Activated naive CD4-positive, alpha-beta T cell treated with anti-CD3 and anti-CD28 coated beads, Interleukin-2, amount 50 U/mL, for 24 hours (primary cell): ENCODE measurements around the gene ATXN1L.
"Not testable (repeated sequence)": the region's sequence is repeated elsewhere in the genome, so short reads cannot be mapped to it uniquely, and the experiment has no call there.

Experiments
- H3K27ac Mint-ChIP-seq: one replicate; pipeline ENCODE4 v1.8.0; 2021; ENCODE audit warnings: mild to moderate bottlenecking, mixed read lengths
- H3K27me3 Mint-ChIP-seq: one replicate; pipeline ENCODE4 v1.8.0; 2021; ENCODE audit warnings: mixed read lengths
- H3K36me3 Mint-ChIP-seq: one replicate; pipeline ENCODE4 v1.8.0; 2021; ENCODE audit warnings: mixed read lengths
- H3K4me1 Mint-ChIP-seq: one replicate; pipeline ENCODE4 v1.8.0; 2021; ENCODE audit warnings: mixed read lengths
- H3K4me3 Mint-ChIP-seq: one replicate; pipeline ENCODE4 v1.8.0; 2021; ENCODE audit warnings: mild to moderate bottlenecking, mixed read lengths
- H3K9me3 Mint-ChIP-seq: one replicate; pipeline ENCODE4 v1.8.0; 2021; ENCODE audit warnings: mixed read lengths

ATXN1L gene

DNA sequence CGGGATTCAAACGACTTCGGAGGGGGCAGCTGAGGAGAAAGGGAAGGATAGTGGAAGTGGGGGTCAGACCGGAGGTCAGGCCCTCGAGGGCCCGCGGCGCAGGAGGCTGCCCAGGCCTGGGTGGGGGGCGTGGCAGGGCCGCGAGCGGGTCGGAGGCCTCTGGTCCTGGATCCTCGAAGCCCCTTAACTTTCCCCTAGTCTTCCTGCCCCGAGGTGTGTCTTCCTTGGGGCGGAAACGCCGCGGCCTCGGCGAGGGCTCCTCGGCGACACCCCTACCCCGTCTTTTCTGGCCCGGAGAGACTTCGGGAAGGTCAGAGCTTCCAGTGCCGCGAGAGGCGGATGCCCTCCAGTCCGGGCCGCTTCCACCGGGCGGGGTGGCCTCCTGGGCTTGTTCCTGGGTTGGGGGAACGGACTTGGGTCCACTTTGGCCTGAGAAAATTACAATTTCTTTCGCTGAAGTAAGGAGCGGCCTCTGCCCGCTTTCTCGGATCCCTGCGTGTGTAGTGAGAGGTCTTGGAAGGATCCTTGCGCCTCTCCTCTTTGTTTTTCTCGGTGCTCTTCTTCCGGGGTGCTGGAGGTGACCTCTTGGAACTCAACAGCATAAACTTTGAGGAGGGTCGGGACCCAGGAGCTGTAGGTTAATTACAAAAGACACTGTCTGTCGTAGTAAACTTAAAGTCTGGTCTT, 50.0 kb downstream of the ATXN1L start:
- Mint-ChIP-seq H3K36me3 (peaks cover 2% of the 10 kb centered on the region), H3K4me1 (peaks cover 38% of the 10 kb centered on the region), H3K27ac (peak overlapping the region; percentile 99), H3K9me3 (no peaks in the 10 kb centered on the region), H3K27me3 (no peaks in the 10 kb centered on the region), H3K4me3 (peak overlapping the region; percentile 97)

DNA sequence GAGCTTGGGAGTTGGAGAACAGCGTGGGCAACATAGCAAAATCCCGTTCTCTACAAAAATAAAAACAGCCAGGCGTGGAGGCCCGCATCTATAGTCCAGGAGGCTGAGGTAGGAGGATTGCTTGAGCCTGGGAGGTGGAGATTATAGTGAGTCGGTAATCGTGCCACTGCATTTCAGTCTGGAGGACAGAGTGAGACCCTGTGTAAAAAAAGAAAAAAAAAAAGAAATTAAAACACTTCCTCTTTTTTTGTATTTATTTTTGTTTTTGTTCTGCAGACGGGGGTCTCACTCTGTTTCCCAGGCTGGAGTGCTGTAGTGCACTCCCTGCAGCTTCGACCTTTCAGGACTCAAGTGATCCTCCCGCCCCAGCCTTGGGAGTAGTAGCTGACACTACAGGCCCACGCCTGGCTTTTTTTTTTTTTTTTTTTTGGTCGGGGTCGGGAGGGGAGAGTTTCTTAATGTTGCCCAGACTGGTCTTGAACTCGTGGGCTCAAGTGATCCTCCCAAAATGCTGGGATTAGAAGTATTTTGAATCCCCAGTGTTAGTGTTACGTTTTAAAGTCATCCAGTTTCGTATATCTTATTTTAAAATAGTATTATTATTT, 51.1 kb downstream of the ATXN1L start:
- no peaks in the 10 kb centered on the region for H3K9me3 Mint-ChIP-seq
- H3K4me3 Mint-ChIP-seq: peak overlapping the region; percentile 97
- H3K4me1 Mint-ChIP-seq: peaks cover 46% of the 10 kb centered on the region
- peaks cover 2% of the 10 kb centered on the region for H3K36me3 Mint-ChIP-seq
- H3K27ac Mint-ChIP-seq: peak overlapping the region; percentile 43
- no peaks in the 10 kb centered on the region for H3K27me3 Mint-ChIP-seq

DNA sequence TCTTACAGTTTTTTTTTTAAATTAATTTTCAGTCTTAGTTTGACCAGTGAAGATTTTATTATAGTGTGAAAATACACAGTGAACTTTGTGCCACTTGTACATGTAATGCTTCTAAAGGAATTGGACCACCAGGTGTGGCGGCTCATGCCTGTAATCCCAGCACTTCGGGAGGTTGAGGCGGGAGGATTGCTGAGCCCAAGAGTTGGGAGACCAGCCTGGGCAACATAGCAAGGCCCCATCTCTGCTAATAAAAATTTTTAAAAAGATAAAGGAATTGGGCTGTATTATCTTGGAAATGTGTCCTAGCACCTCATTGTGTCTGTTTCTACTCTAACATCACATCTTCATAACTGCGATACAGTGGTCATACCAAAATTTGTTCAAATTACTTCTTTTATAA, 53.4 kb downstream of the ATXN1L start:
- Mint-ChIP-seq H3K27me3 (no peaks in the 10 kb centered on the region), H3K4me3 (peak overlapping the region; percentile 58), H3K4me1 (peaks cover 63% of the 10 kb centered on the region), H3K9me3 (no peaks in the 10 kb centered on the region), H3K27ac (peak overlapping the region; percentile 70), H3K36me3 (peaks cover 2% of the 10 kb centered on the region)

- Mint-ChIP-seq H3K9me3 (no peaks in the 10 kb centered on the region), H3K36me3 (peaks cover 2% of the 10 kb centered on the region), H3K27me3 (no peaks in the 10 kb centered on the region), H3K4me1 (peaks cover 83% of the 10 kb centered on the region), H3K4me3 (peak overlapping the region; percentile 61), H3K27ac (no peak overlapping the region)
Observed at GRCh38 chr16:71902656-71903365, 57.0 kb downstream of the ATXN1L start.

DNA sequence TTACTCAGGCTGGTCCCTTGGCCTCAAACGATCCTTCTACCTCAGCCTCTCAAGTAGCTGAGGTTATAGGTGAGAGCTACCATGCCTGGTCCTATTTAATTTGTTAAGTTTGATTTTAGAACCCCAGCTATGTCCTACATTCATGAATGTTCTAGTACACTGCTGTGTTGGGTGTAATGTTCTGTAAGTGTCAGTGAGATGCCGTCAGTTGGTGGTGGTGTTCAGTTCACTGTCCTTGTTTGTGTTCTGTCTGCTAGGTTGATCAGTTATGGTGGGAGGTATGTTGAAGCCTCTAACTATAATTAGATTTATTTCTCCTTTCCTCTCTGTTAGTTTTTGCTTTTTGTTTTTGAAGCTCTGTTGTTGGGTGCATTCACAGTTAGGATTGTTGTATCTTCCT, 57.8 kb downstream of the ATXN1L start:
- Mint-ChIP-seq H3K36me3 (peaks cover 2% of the 10 kb centered on the region), H3K27me3 (no peaks in the 10 kb centered on the region), H3K27ac (no peak overlapping the region), H3K4me1 (peaks cover 91% of the 10 kb centered on the region), H3K4me3 (no peak overlapping the region), H3K9me3 (no peaks in the 10 kb centered on the region)

- Mint-ChIP-seq H3K27ac (no peak overlapping the region), H3K4me3 (peak overlapping the region; percentile 63), H3K27me3 (no peaks in the 10 kb centered on the region), H3K36me3 (peaks cover 2% of the 10 kb centered on the region), H3K4me1 (peaks cover 93% of the 10 kb centered on the region), H3K9me3 (no peaks in the 10 kb centered on the region)
Observed at GRCh38 chr16:71904239-71904638, 58.5 kb downstream of the ATXN1L start.

GRCh38 chr16:71905765-71906164, 60.0 kb downstream of the ATXN1L start:
- peak overlapping the region; percentile 76 for H3K27ac Mint-ChIP-seq
- peaks cover 89% of the 10 kb centered on the region for H3K4me1 Mint-ChIP-seq
- H3K36me3 Mint-ChIP-seq, H3K27me3 Mint-ChIP-seq, H3K9me3 Mint-ChIP-seq: not testable (repeated sequence)
- peak overlapping the region; percentile 76 for H3K4me3 Mint-ChIP-seq
